Mucosa of descending colon (tissue), 3 donors: ENCODE measurements around the gene NOTCH3. TPM values are rescaled to one million over a fixed set of nuclear protein-coding genes. Genes with fewer than 3 reads are reported as not detected.
A peak's percentile ranks its signal among the peaks of the same experiment; 100 is the strongest.

Experiments used
- ATAC-seq: fragments of 200-7000 bp; cut with Tn5 transposase; one replicate; pipeline ENCODE4 v1.9.1; 2020; ENCODE audit warnings: mild to moderate bottlenecking, moderate library complexity
- DNase-seq, 3 donors: peaks; one replicate each; pipeline ENCODE4 v3.0.0-alpha.2; 2020
- H3K36me3 ChIP-seq: fragments of 200-600 bp; one replicate; pipeline ENCODE4 v1.8.0; 2021; ENCODE audit warnings: low read depth, mild to moderate bottlenecking
- H3K4me1 ChIP-seq: fragments of 200-600 bp; one replicate; pipeline ENCODE4 v1.8.0; 2021; ENCODE audit warnings: low read depth, mild to moderate bottlenecking
- H3K4me3 ChIP-seq: fragments of 200-600 bp; one replicate; pipeline ENCODE4 v1.8.0; 2021; ENCODE audit warnings: mild to moderate bottlenecking
- H3K9me3 ChIP-seq: fragments of 200-600 bp; one replicate; pipeline ENCODE4 v1.8.0; 2021; ENCODE audit warnings: mild to moderate bottlenecking
- intact Hi-C, 2 donors: fragments of 100-400 bp; cut with DNase I in 1 of 2; cut with micrococcal nuclease in 1 of 2; formaldehyde crosslinking; loops; one replicate each; pipeline versions ENCODE4 v1.11.0 to v1.11.1; 2022; cut with DNase I, micrococcal nuclease
- total RNA-seq, 3 donors: library from RNA; stranded (reverse); fragmentation: NEBNext Ultra II Directional in 2 of 3; extraction: Animal tissue kit (Norgen Biotek cat#: 25700) in 2 of 3; gene quantifications; one replicate each; pipeline versions ENCODE4 v1.2.1 to v1.2.4, GENCODE V29; 2021 to 2023
- TF ChIP-seq, protein P1 (sequence below): fragments of 200-600 bp; IDR thresholded peaks from one replicate; pipeline ENCODE4 v1.8.0; 2022; ENCODE audit warnings: antibody characterized with exemption, mild to moderate bottlenecking
- donor health status: DM: no; HTN: no; CAD: no; lungs with moderate emphysema.
- donor health status: DM: no; HTN: no; CAD: no.
- donor health status: DM: no; HTN: yes; CAD: no.

NOTCH3 gene
- total RNA-seq, 3 donors from 2014 or later = 3.8 to 13.3 (median 13.0) TPM

- DNase-seq = no peak
- peak; percentile 68 for ATAC-seq
- no peaks in the 10 kb centered on the region for H3K9me3 ChIP-seq
- intact Hi-C loops = no loop called here
- TF ChIP-seq, protein P1, sequence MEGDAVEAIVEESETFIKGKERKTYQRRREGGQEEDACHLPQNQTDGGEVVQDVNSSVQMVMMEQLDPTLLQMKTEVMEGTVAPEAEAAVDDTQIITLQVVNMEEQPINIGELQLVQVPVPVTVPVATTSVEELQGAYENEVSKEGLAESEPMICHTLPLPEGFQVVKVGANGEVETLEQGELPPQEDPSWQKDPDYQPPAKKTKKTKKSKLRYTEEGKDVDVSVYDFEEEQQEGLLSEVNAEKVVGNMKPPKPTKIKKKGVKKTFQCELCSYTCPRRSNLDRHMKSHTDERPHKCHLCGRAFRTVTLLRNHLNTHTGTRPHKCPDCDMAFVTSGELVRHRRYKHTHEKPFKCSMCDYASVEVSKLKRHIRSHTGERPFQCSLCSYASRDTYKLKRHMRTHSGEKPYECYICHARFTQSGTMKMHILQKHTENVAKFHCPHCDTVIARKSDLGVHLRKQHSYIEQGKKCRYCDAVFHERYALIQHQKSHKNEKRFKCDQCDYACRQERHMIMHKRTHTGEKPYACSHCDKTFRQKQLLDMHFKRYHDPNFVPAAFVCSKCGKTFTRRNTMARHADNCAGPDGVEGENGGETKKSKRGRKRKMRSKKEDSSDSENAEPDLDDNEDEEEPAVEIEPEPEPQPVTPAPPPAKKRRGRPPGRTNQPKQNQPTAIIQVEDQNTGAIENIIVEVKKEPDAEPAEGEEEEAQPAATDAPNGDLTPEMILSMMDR = no peak
- no peaks in the 10 kb centered on the region for H3K4me1 ChIP-seq
- H3K36me3 ChIP-seq = no peaks in the 10 kb centered on the region
- no peak overlapping the region for H3K4me3 ChIP-seq
Measured at GRCh38 chr19:15210323-15210781, 9.6 kb upstream of the NOTCH3 start.

DNA sequence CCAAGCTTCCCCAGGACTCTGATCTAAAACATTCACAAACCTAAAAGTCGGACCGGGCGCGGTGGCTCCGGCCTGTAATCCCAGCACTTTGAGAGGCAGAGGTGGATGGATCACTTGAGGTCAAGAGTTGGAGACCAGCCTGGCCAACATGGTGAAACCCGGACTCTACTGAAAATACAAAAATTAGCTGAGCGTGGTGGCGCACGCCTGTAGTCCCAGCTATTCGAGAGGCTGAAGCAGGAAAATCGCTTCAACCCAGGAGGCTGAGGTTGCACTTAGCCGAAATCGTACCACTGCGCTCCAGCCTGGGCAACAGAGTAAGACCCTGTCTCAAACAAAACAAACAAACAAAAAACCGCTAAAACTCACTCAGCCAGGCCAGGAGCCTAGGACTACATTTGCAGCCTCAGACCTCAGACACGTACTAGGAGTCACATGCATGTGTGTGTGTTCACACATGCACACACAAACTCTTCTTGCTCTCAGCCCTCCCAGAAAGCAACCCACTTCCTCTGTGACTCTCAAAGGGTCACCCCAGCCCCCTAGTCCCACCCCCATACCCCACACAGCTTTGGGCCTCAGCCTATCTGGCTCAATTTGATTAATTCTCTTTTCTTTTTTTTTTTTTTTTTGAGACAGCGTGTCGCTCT, 704 bp upstream of the NOTCH3 start:
- Histone ChIP-seq H3K4me3 (no peak overlapping the region), H3K9me3 (no peaks in the 10 kb centered on the region), H3K36me3 (no peaks in the 10 kb centered on the region), H3K4me1 (peaks cover 11% of the 10 kb centered on the region)
- intact Hi-C loops = no loop called here
- TF ChIP-seq, protein P1 = no peak
- no peak for DNase-seq
- no peak for ATAC-seq

DNA sequence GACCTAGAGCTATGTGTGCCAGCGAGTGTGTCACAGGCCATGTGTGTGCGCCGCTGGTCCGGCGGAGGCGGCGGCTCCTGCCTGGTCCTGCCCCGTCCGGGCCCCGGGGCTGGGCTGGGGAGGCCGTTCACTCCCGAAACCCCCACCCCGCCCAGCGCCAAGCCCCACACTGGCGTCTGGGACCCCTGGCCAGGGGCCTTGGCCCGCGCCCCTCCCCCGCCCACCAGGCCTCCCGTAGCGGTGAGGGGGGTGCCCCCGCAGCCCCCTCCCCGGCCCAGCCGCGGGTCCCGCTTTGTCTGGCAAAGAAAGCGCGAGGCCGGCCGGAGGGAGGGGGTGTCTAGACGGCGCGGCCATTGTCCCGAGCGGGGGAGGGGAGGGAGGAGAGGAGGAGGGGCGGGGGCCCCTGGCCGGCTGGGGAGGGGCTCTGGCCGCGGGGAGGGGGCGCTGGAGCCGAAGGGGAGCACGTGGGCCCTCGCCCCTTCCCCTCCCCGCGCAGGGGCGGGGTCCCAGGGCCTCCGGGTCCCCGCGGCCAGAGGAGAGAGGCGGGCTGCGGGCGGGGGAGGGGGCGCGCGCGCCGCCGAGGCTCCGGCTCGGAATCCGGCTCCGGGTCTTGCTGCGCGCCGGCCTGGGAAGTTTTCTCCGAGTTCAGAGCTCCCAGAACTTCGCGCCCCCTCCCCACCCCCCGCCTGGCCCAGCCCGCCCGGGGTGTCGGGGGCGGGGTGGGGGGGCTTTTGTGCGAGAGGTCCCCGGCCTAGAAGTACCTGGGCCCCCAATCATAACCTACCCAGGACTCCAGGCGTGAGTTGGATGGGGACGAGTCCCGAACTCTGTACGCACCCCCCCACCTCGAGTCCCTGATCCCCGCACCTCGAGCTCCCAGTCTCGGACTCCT, 888 bp downstream of the NOTCH3 start:
- Histone ChIP-seq H3K36me3 (no peaks in the 10 kb centered on the region), H3K9me3 (no peaks in the 10 kb centered on the region), H3K4me3 (no peak overlapping the region), H3K4me1 (peaks cover 18% of the 10 kb centered on the region)
- TF ChIP-seq, protein P1 = no peak
- ATAC-seq (no peak), DNase-seq (no peak)
- intact Hi-C loops = no loop called here

DNA sequence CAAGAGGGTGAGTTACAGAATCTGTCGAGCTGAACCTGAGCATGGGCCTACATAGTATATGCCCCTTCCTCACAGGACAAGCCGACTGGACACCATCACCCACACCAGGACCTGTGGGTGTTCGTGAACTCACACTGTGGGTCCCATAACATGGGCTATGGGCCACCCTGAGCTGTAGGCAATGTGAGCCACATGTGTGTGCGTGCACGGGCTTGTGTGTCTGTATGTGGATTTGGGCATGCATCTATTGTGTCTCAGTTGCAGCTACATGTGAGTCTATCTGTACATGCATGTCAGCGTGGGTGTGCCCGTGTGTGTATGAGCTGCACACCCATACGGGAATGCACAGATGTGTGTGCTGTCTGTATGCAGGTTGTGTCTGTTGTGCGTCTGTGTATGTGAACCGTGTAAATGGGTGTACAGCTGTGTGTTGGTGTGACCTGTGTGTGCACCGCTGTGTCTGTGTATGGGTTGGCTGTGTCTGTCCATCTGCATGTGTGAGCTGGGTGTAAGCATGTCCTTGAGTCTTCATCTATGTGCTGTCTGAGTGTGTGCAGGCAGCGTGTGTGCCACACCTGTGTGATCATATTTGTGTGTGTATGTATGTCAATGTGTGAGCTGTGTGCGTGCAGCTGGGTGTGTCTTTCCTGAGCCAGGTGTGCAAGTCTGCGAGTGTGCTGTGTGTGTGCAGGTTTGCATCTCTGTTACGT, 1.7 kb downstream of the NOTCH3 start:
- Histone ChIP-seq H3K4me3 (no peak overlapping the region), H3K4me1 (peaks cover 18% of the 10 kb centered on the region), H3K36me3 (no peaks in the 10 kb centered on the region), H3K9me3 (no peaks in the 10 kb centered on the region)
- TF ChIP-seq, protein P1 = no peak
- ATAC-seq (no peak), DNase-seq (no peak)
- intact Hi-C loops = no loop called here

- Histone ChIP-seq H3K4me3 (no peak overlapping the region), H3K36me3 (no peaks in the 10 kb centered on the region), H3K9me3 (no peaks in the 10 kb centered on the region), H3K4me1 (peaks cover 18% of the 10 kb centered on the region)
- TF ChIP-seq, protein P1 = no peak
- peak in 1 of 3 donors; percentile 50 for DNase-seq
- peak; percentile 52 for ATAC-seq
- intact Hi-C loops = no loop called here
Measured at GRCh38 chr19:15197942-15198341, 2.9 kb downstream of the NOTCH3 start.
